ENCODE data around the gene SNCB.

Gene SNCB

DNA sequence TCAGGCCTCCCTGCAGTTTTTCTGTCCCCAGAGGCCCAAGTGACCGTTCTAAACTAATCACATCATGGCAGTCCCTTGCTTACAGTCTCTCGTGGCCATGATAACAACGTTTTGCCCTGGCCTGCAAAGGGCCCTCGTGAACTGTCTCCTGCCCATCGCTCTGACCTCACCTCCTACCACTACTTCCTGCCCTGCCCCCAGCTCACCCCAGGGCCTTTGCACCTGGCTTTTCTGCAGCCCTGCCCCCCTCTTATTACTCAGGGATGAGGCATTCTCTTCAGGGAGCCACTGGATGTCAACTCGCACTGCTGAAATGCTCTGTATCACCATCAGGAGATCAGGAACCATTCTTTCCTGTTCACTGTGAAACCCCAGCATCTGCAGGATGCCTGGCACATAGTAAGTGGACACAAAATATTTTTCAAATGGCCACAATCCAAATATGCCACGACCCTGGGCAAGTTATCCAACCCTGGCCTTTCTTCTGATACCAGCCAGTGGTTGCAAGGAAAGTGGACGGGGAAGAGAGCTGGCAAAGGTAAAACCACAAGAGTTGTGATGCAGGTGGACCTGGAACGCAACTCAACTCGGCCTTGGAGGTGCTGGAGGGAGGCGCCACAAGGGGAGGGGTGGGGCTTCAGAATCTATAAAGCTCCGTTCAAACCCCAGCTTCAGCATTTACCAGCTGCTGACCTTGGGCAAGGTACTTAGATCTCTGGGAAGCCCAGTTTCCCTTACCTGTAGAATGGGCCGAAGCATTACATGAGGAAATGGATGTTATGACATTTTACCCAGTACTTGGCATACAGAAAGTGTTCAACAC lies 1.7 kb downstream of the SNCB start:
- peak in 1 of 10 donors; percentile 90 for DNase-seq
- intact Hi-C loops (cut with DNase I) = no loop called here

- intact Hi-C loops (cut with DNase I) = no loop called here
- peak in 1 of 10 donors; percentile 88 for DNase-seq
Observed at GRCh38 chr5:176627582-176627981, 2.8 kb downstream of the SNCB start.

- DNase-seq = peak in 1 of 10 donors; percentile 73
- intact Hi-C loops (cut with DNase I) = no loop called here
Observed at GRCh38 chr5:176626876-176627236, 3.5 kb downstream of the SNCB start.

- peak in 1 of 10 donors; percentile 77 for DNase-seq
- intact Hi-C loops (cut with DNase I) = no loop called here
Observed at GRCh38 chr5:176625966-176626875, 4.1 kb downstream of the SNCB start.

GRCh38 chr5:176625512-176625911 lies 4.8 kb downstream of the SNCB start:
- intact Hi-C loops (cut with DNase I) = no loop called here
- DNase-seq = peak in 1 of 10 donors; percentile 50

DNA sequence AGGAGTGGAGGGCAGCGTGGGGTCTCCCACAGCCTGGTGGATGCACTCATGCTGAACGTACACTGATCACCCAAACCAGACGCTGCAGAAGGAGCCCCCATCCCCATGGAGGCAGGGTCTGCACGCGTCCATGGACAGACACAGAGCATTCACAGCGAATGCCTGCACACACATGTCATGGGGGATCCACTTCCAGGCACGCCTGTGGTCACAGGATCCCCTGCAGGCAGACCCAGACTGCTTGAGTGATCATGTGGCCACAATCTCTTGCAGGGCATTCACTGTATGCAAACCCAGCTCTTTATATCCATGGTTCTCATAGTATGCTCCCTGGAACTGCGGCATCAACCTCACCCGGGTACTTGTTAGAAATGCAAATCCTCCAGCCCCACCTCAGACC lies 5.4 kb downstream of the SNCB start:
- intact Hi-C loops (cut with DNase I) = no loop called here
- peak in 1 of 10 donors; percentile 76 for DNase-seq

GRCh38 chr5:176624142-176624541 lies 6.2 kb downstream of the SNCB start:
- intact Hi-C loops (cut with DNase I) = no loop called here
- DNase-seq = peak in 1 of 10 donors; percentile 46

- intact Hi-C loops (cut with DNase I) = no loop called here
- peak in 8 of 10 donors; percentile 55 to 95 (median 73) for DNase-seq
Observed at GRCh38 chr5:176621661-176622079, 8.7 kb downstream of the SNCB start.

DNA sequence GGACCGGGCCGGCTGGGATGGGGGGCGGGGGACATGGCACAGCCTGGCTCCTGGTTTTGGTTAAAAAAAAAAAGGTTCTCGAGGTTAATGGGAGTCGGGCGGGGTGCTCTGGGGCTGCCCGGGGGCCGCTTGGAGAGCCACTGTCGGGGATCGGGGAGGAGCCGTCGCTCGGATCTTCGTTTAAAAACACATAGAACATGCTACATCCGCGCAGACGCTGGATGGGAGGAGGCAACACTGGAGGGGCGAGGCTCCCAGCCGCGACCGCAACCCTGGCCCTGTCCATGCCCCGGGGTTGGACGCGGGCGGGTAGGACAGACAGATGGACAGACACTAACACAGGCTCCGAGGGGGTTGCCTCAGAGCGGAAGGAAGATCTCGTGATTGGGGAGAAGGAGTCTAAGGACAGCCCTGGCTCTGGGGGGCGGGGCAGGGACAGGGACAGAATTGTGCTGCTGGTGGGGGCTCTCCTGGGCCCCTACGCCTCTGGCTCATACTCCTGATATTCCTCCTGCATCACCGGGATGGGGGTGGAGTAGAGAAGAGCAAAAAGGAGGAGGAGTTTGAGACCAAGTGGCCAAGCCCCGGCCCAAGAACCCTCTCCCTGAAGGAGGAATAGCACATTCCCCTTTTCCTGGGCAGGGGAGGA lies 9.9 kb downstream of the SNCB start:
- DNase-seq = peak in 1 of 10 donors; percentile 83

GRCh38 chr5:176619569-176620332 lies 10.6 kb downstream of the SNCB start:
- intact Hi-C loops (cut with DNase I) = no loop called here
- peak in 1 of 10 donors; percentile 85 for DNase-seq

More for the DNA sequence above, 9.9 kb downstream of the SNCB start:
- intact Hi-C loops (cut with DNase I) = no loop called here

- intact Hi-C loops (cut with DNase I) = no loop called here
- DNase-seq = peak; percentile 69 to 99 (median 91)
Observed at GRCh38 chr5:176619203-176619568, 11.1 kb downstream of the SNCB start.

DNA sequence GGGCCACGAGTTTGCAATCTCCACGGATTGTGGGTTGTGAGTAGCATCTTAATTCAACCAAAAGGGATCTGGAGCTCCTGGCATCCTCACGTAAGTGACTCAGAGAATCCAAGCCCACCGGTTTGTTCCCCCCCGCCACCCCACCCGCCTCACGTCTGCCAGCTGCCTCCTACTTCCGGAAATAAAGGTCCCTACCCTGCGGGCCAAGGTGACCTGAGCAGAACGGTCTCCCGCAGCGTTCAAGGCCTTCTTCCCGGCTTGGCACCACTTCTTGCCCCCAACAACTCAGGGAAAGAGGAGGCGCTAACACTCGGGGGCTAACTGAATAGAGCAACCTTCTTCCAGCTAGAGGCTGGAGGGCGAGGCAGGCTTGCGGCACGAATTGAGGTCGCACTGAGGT lies 11.6 kb downstream of the SNCB start:
- intact Hi-C loops (cut with DNase I) = no loop called here
- DNase-seq = peak in 1 of 10 donors; percentile 25

- DNase-seq = peak in 1 of 10 donors; percentile 82
- intact Hi-C loops (cut with DNase I) = no loop called here
Observed at GRCh38 chr5:176616511-176616910, 13.8 kb downstream of the SNCB start.

DNA sequence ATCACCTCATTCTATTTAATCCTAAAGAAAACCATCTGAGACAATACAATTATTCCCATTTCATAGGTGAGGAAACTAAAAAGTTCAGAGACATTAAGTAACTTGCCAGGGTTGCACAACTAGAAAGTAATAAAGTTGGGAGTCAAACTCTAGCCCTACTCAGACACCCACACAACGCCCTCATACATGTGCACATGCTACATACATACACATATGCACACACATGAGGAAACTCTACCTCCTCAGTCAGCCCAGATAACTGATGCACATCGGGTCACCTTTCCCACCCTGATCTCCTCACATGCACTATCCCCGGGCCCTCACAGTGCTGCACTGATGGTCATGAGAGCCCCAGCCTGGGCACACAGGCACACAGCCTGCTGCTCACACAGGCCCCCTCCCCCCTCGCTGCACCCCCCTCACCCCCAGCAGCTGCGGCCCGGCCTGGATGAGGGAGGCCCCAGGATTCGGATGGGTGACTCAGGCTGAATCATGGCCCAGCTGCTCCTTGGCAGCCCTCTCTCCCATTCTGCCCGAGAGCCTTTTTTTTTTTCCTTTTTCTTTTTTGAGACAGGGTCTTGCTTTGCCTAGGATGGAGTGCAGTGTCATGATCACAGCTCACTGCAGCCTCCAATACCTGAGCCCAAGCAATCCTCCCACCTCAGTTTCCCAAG lies 15.4 kb downstream of the SNCB start:
- intact Hi-C loops (cut with DNase I) = no loop called here
- DNase-seq = peak in 1 of 10 donors; percentile 85

DNA sequence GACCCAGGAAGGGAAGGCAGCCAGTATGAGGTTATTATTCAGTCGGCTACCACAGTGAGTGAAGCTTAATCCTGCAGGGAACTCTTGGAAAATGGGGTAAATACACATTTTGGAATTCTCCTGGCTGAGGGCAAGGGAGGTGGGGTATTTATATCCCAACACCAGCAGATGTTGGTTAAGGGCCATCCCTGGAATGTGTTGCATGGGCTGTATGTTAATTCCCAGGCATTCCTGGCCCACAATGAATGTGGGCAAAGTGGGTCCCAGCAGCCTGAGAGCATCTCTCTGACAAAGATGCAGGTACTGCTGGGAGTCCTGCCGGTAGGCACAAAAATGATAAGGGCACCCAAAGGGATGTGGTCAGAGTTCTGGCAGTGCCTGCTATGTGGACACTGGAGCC lies 17.5 kb downstream of the SNCB start:
- intact Hi-C loops (cut with DNase I) = no loop called here
- DNase-seq = peak in 1 of 10 donors; percentile 46

DNA sequence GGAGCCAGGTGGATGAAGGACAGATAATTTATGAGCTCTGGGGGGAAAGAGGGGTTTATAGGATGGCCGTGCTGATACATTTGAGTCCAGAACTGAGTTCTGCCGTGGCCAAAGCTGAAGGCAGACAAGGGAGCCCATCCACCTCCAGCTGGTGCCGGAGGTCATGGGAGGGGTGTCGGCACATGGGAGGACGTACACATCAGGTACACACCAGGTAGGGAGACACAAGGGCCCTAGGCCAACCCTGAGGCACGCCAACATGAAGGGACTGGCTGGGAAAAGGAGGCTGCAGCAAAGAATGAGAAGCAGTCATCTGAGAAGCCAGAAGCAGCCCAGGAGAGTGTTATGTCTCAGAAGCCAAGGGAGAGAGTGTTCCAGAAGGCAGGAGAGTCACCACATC lies 18.3 kb downstream of the SNCB start:
- intact Hi-C loops (cut with DNase I) = no loop called here
- peak in 1 of 10 donors; percentile 66 for DNase-seq

GRCh38 chr5:176611435-176611834 lies 18.9 kb downstream of the SNCB start:
- peak in 5 of 10 donors; percentile 51 to 88 (median 58) for DNase-seq
- intact Hi-C loops (cut with DNase I) = no loop called here

- DNase-seq = no peak
- intact Hi-C loops (cut with DNase I) = no loop called here
Observed at GRCh38 chr5:176610435-176610773, 19.9 kb downstream of the SNCB start.

DNA sequence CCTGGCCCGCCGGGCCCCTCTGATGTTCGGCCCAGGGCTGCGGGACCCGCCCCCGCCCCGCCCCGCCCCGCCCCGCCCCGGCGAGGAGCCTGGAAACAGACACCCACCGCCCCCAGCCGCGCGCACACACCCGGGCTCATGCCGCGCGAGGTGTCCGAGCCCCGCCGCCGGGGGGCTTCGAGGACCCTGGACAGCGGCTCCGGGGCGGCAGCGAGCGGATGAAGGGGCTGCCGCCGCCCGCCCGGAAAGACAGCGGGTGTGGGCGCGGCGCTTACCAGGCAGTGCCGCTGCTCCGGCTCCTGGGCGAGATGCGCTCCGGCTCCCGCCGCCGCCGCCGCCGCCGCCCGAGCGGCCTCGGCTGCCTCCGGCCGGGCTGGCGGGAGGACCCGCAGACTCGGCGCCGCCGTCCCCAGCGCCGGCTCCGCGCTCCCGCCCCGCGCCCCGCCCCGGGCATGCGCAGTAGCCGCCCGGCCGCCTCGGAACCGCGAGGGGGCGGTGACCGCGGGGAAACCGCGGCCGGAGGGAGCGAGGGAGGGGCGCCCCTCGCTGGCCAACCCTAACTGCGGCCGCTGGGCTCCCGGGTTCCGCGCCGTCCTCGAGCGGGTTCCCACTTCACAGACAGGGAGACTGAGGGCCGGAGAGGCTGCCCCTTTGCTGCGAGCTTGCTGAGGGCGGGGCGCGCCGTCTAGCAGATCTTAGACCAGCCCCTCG lies 20.5 kb downstream of the SNCB start, which contains the start of gene GPRIN1:
Gene GPRIN1 (minus strand): TSS at position 433 of the 711 bp plus-strand sequence. CDS start 10,322 bp downstream, outside the sequence.
- intact Hi-C loops (cut with DNase I) = no loop called here
- peak in 6 of 10 donors; percentile 51 to 96 (median 80) for DNase-seq
